H1 (cell line): ENCODE data around the gene GUCA1A. TPM values are rescaled to one million over a fixed set of nuclear protein-coding genes. Genes with fewer than 3 reads are reported as not detected.

Experiments
- CTCF ChIA-PET: fragments of 300-600 bp; sonication (Branson Sonifier 250); formaldehyde crosslinking; loops from one replicate; lab custom pipeline; 2021; ENCODE audit not compliant: partially characterized antibody; lab: Charles Lee
- POLR2A ChIA-PET: fragments of 300-600 bp; sonication (Branson Sonifier 250); formaldehyde crosslinking; loops from one replicate; lab custom pipeline; 2021; ENCODE audit warnings: inconsistent platforms; ENCODE audit not compliant: partially characterized antibody; lab: Charles Lee
- DNase-seq, 2 experiments: peaks; one replicate each; pipeline versions ENCODE4 v3.0.0 to v3.0.0-alpha.2; 2010 to 2022; ENCODE audit warnings: low spot score in 2 of 2, low read depth in 1 of 2, mixed read lengths in 1 of 2
- FAIRE-seq: peaks from 2 replicates; lab custom pipeline; 2011; peaks lifted over from hg19 to GRCh38; lab: Jason Lieb, UNC
- H2AFZ ChIP-seq: 2 replicates; pipeline ENCODE4 v1.8.1; 2012; ENCODE audit warnings: low read length, inconsistent platforms
- H2AK5ac ChIP-seq: 2 replicates; pipeline ENCODE4 v1.6.1; 2013; ENCODE audit warnings: low read depth, low read length
- H2BK120ac ChIP-seq: replicated peaks from 2 replicates; pipeline ENCODE3; 2013; ENCODE audit warnings: low read depth, low read length, inconsistent platforms
- H2BK12ac ChIP-seq: 2 replicates; pipeline ENCODE4 v1.6.1; 2013; ENCODE audit warnings: low read depth, low read length
- H2BK15ac ChIP-seq: 2 replicates; pipeline ENCODE4 v1.6.1; 2013; ENCODE audit warnings: low read length
- H2BK20ac ChIP-seq: 2 replicates; pipeline ENCODE4 v1.6.1; 2013; ENCODE audit warnings: low read length
- H2BK5ac ChIP-seq: 2 replicates; pipeline ENCODE4 v1.6.1; 2013; ENCODE audit warnings: low read depth, low read length
- H3K14ac ChIP-seq: 2 replicates; pipeline ENCODE4 v1.6.1; 2013; ENCODE audit warnings: inconsistent platforms; ENCODE audit not compliant: insufficient read length
- H3K18ac ChIP-seq: 2 replicates; pipeline ENCODE4 v1.6.1; 2013; ENCODE audit warnings: low read length; ENCODE audit errors: extremely low read depth
- H3K23ac ChIP-seq: 2 replicates; pipeline ENCODE4 v1.6.1; 2013; ENCODE audit warnings: inconsistent platforms; ENCODE audit not compliant: insufficient read length
- H3K23me2 ChIP-seq: 2 replicates; pipeline ENCODE4 v1.6.1; 2013; ENCODE audit warnings: low read depth, low read length
- H3K27ac ChIP-seq: 2 replicates; pipeline ENCODE4 v1.6.1; 2011; ENCODE audit warnings: low read depth, low read length, inconsistent platforms
- H3K27me3 ChIP-seq, 4 experiments: replicated peaks in 1 of 4; 1 replicate in 1 of 4; 2 replicates in 3 of 4; pipeline versions ENCODE4 v1.6.1 to v1.8.1; 2011 to 2013; ENCODE audit warnings: low read length in 3 of 4, mild to moderate bottlenecking in 3 of 4, inconsistent platforms in 2 of 4, mixed read lengths in 2 of 4, moderate library complexity in 1 of 4; ENCODE audit not compliant: control insufficient read depth in 3 of 4, insufficient read depth in 3 of 4; ENCODE audit errors: extremely low read depth in 1 of 4
- H3K36me3 ChIP-seq, 4 experiments: 2 replicates each; pipeline versions ENCODE4 v1.6.1 to v1.8.1; 2011 to 2013; ENCODE audit warnings: mild to moderate bottlenecking in 4 of 4, low read length in 3 of 4, moderate library complexity in 2 of 4, control low read depth in 1 of 4, inconsistent platforms in 1 of 4; ENCODE audit not compliant: insufficient read depth in 4 of 4, control insufficient read depth in 2 of 4
- H3K4ac ChIP-seq: replicated peaks from 2 replicates; pipeline ENCODE3; 2013; ENCODE audit warnings: low read length, low read depth, mixed read lengths, inconsistent platforms; ENCODE audit not compliant: insufficient read length
- H3K4me1 ChIP-seq, 4 experiments: replicated peaks in 1 of 4; 1 replicate in 1 of 4; 2 replicates in 3 of 4; pipeline versions ENCODE4 v1.6.1 to v1.8.1; 2011 to 2013; ENCODE audit warnings: low read length in 3 of 4, inconsistent platforms in 2 of 4, mixed read lengths in 1 of 4; ENCODE audit not compliant: insufficient read depth in 4 of 4, control insufficient read depth in 3 of 4
- H3K4me2 ChIP-seq, 2 experiments: 2 replicates each; pipeline versions ENCODE4 v1.6.1 to v1.8.1; 2011 to 2013; ENCODE audit warnings: low read depth in 2 of 2, low read length in 2 of 2, control low read depth in 1 of 2, inconsistent platforms in 1 of 2, mild to moderate bottlenecking in 1 of 2; ENCODE audit not compliant: insufficient read depth in 1 of 2
- H3K4me3 ChIP-seq, 4 experiments: fragments of 200-600, 300-600 bp in 1 of 4; sonication (generic), shearing (Covaris generic), sonication (Bioruptor Twin) in 1 of 4; 2 replicates each; pipeline versions ENCODE4 v1.5.1 to v1.8.1; 2011 to 2016; ENCODE audit warnings: low read length in 4 of 4, low read depth in 3 of 4, control low read depth in 2 of 4, inconsistent platforms in 2 of 4, mild to moderate bottlenecking in 2 of 4, mixed read lengths in 1 of 4, moderate library complexity in 1 of 4; ENCODE audit not compliant: insufficient read depth in 2 of 4; ENCODE audit errors: extremely low read depth in 1 of 4
- H3K56ac ChIP-seq: replicated peaks from 2 replicates; pipeline ENCODE3; 2013; ENCODE audit warnings: low read depth, mild to moderate bottlenecking, mixed read lengths, low read length, inconsistent platforms; ENCODE audit not compliant: insufficient read length
- H3K79me1 ChIP-seq: 2 replicates; pipeline ENCODE4 v1.6.1; 2013; ENCODE audit warnings: low read depth, low read length, control low read depth
- H3K79me2 ChIP-seq, 2 experiments: 2 replicates each; pipeline versions ENCODE4 v1.6.1 to v1.8.1; 2012 to 2013; ENCODE audit warnings: low read length in 2 of 2, mild to moderate bottlenecking in 2 of 2, inconsistent platforms in 1 of 2; ENCODE audit not compliant: insufficient read depth in 2 of 2, control insufficient read depth in 1 of 2
- H3K9ac ChIP-seq, 4 experiments: replicated peaks in 1 of 4; 1 replicate in 1 of 4; 2 replicates in 3 of 4; pipeline versions ENCODE4 v1.6.1 to v1.8.1; 2011 to 2013; ENCODE audit warnings: low read depth in 3 of 4, low read length in 3 of 4, control low read depth in 2 of 4, mild to moderate bottlenecking in 2 of 4, moderate library complexity in 2 of 4, inconsistent platforms in 1 of 4; ENCODE audit errors: extremely low read depth in 1 of 4
- H3K9me3 ChIP-seq, 2 experiments: 2 replicates each; pipeline versions ENCODE4 v1.6.1 to v1.8.1; 2012 to 2013; ENCODE audit warnings: mild to moderate bottlenecking in 2 of 2, moderate library complexity in 2 of 2, control low read depth in 1 of 2, inconsistent platforms in 1 of 2, low read depth in 1 of 2, low read length in 1 of 2, mixed read lengths in 1 of 2; ENCODE audit not compliant: insufficient read depth in 2 of 2
- H4K20me1 ChIP-seq, 2 experiments: replicated peaks in 1 of 2; 2 replicates each; pipeline versions ENCODE3 to v1.8.1; 2011 to 2013; ENCODE audit warnings: inconsistent platforms in 2 of 2, low read length in 2 of 2, mild to moderate bottlenecking in 1 of 2; ENCODE audit not compliant: insufficient read depth in 2 of 2, control insufficient read depth in 1 of 2
- H4K5ac ChIP-seq: 2 replicates; pipeline ENCODE4 v1.6.1; 2013; ENCODE audit warnings: low read length, low read depth, mixed read lengths, inconsistent platforms; ENCODE audit not compliant: insufficient read length
- H4K8ac ChIP-seq: 2 replicates; pipeline ENCODE4 v1.8.0; 2013; ENCODE audit warnings: mild to moderate bottlenecking, moderate library complexity, low read length, inconsistent platforms; ENCODE audit not compliant: insufficient read depth; ENCODE audit errors: extremely low read depth
- H4K91ac ChIP-seq: replicated peaks from 2 replicates; pipeline ENCODE3; 2013; ENCODE audit warnings: low read length, mixed read lengths, inconsistent platforms; ENCODE audit not compliant: insufficient read length
- NANOG ChIP-seq: IDR thresholded peaks from 2 replicates; pipeline ENCODE4 v1.6.1; 2011; ENCODE audit warnings: low read length, low read depth, mild to moderate bottlenecking, inconsistent platforms; ENCODE audit not compliant: insufficient read depth, poor library complexity, severe bottlenecking
- YY1 ChIP-seq: IDR thresholded peaks from 2 replicates; pipeline ENCODE4 v1.6.1; 2011; ENCODE audit warnings: low read depth, mild to moderate bottlenecking, low read length
- WGBS, 2 experiments: shearing (Covaris generic) in 1 of 2; methylation state at CpG; one replicate each; pipeline versions ENCODE4 v1.1.6 to v1.1.7; 2013 to 2015; ENCODE audit warnings: low lambda C conversion rate in 2 of 2, mixed read lengths in 2 of 2, inconsistent platforms in 1 of 2, low coverage in 1 of 2, missing lambda C conversion rate in 1 of 2; ENCODE audit not compliant: insufficient replicate concordance in 2 of 2, insufficient coverage in 1 of 2, insufficient read length in 1 of 2; ENCODE audit errors: extremely low coverage in 1 of 2, missing lambda C conversion rate in 1 of 2; 5-methylcytosine and 5-hydroxymethylcytosine counted together
- polyA plus RNA-seq, 7 experiments: library from polyadenylated mRNA; depleted of rRNA in 3 of 7; stranded (reverse) in 5 of 7; unstranded in 2 of 7; fragments of >200 nt in 5 of 7; fragments of 200-250 nt in 2 of 7; gene quantifications; 1 replicate in 5 of 7; 2 replicates in 1 of 7; 4 replicates in 1 of 7; pipeline versions ENCODE4 v1.2.1 to v1.2.3, GENCODE V29; 2011 to 2013; ENCODE audit warnings: missing spikeins in 2 of 7, mixed read lengths in 2 of 7
- total RNA-seq: library from RNA; stranded (reverse); fragmentation: NEBNext Ultra II Directional; extraction: Animal tissue kit (Norgen Biotek cat#: 25700); gene quantifications from 2 replicates; pipeline ENCODE4 v1.2.1, GENCODE V29; 2021

GUCA1A gene
- total and polyA plus RNA-seq, 2 of the 8 experiments (the other 6 are each of a cell fraction or from before 2014, with no cell fraction given) = 4.6 to 24.6 TPM

GRCh38 chr6:42148058-42148457 lies 25.1 kb upstream of the GUCA1A start:
- Histone ChIP-seq H4K8ac (no peak overlapping the region), H3K27me3 (no peaks in the 10 kb centered on the region), H2AK5ac (0 out of 2 replicates have a peak overlapping the region, but pooled peaks have one; percentile 39), H2BK120ac (no peak overlapping the region), H3K79me1 (no peaks in the 10 kb centered on the region; the same call in 1 of the 2 replicates), H3K4me3 (no peak overlapping the region), H3K27ac (no peak overlapping the region), H4K20me1 (no peaks in the 10 kb centered on the region), H3K36me3 (no peaks in the 10 kb centered on the region), H3K23me2 (no peaks in the 10 kb centered on the region), H2BK20ac (no peak overlapping the region), H2BK15ac (no peak overlapping the region), H3K23ac (no peak overlapping the region), H4K91ac (no peak overlapping the region), H4K5ac (no peak overlapping the region), H2BK5ac (no peak overlapping the region), H3K4ac (no peak overlapping the region), H2AFZ (no peak overlapping the region), H3K56ac (no peak overlapping the region), H3K79me2 (no peaks in the 10 kb centered on the region), H3K18ac (no peak overlapping the region; the same call in 1 of the 2 replicates), H3K4me2 (no peak overlapping the region), H3K4me1 (peaks cover 0 to 7% (median 3%) of the 10 kb centered on the region in 4 experiments; a peak in 4 of 7 replicates), H3K14ac (no peak overlapping the region), H2BK12ac (no peak overlapping the region), H3K9ac (no peak overlapping the region), H3K9me3 (no peaks in the 10 kb centered on the region)
- ChIA-PET POLR2A (interaction anchor here (0.6 to 3.1 kb wide), 6 partner anchors 8 to 227 kb away, joined by 3 to 10 read pairs (median 4); partner anchors contain the start of gene MED20), CTCF (interaction anchor here (0.6 to 6.3 kb wide), 8 partner anchors 11 to 82 kb away, joined by 3 to 43 read pairs (median 4); no protein-coding TSS in a partner anchor)
- DNase-seq (no peak), FAIRE-seq (no peak)
- WGBS, 2 experiments = 86% methylated on average over 3 of the region's 3 CpGs; no CpG with 5 or more reads in 1 of the 2 experiments
- no peak for TF ChIP-seq YY1
- no peak for TF ChIP-seq NANOG
